ENCODE data around the gene ZNF236.
"Not testable (repeated sequence)": the region's sequence is repeated elsewhere in the genome, so short reads cannot be mapped to it uniquely, and the experiment has no call there.

ZNF236 gene

GRCh38 chr18:76822506-76823160 lies at the start of gene ZNF236:
TSS of gene ZNF236 (plus strand) at chr18:76822557. CDS start at chr18:76822608, 51 bp downstream.
- DNase-seq: no peak

- DNase-seq: no peak
These were observed 49.7 kb upstream of the ZNF236 start for GRCh38 chr18:76772665-76773064.

GRCh38 chr18:76777036-76777435 lies 45.3 kb upstream of the ZNF236 start:
- DNase-seq: not testable (repeated sequence)

GRCh38 chr18:76783786-76784484 lies 38.4 kb upstream of the ZNF236 start:
- no peak for DNase-seq

GRCh38 chr18:76785872-76786271 lies 36.5 kb upstream of the ZNF236 start:
- DNase-seq: no peak

- no peak for DNase-seq
These were observed 33.6 kb upstream of the ZNF236 start for GRCh38 chr18:76788571-76789317.

GRCh38 chr18:76791106-76791505 lies 31.3 kb upstream of the ZNF236 start:
- no peak for DNase-seq

- DNase-seq: no peak
These were observed 30.7 kb upstream of the ZNF236 start for GRCh38 chr18:76791642-76792041.

GRCh38 chr18:76794326-76794725 lies 28.0 kb upstream of the ZNF236 start:
- DNase-seq: no peak

GRCh38 chr18:76801567-76802505 lies 20.5 kb upstream of the ZNF236 start:
- DNase-seq: no peak

GRCh38 chr18:76803413-76803812 lies 18.9 kb upstream of the ZNF236 start:
- no peak for DNase-seq

GRCh38 chr18:76803814-76804213 lies 18.5 kb upstream of the ZNF236 start:
- peak; percentile 71 for DNase-seq

- no peak for DNase-seq
These were observed 17.1 kb upstream of the ZNF236 start for GRCh38 chr18:76805221-76805620.

GRCh38 chr18:76806301-76806700 lies 16.1 kb upstream of the ZNF236 start:
- no peak for DNase-seq

- DNase-seq: no peak
These were observed 13.8 kb upstream of the ZNF236 start for GRCh38 chr18:76808561-76808960.

- DNase-seq: not testable (repeated sequence)
These were observed 10.8 kb upstream of the ZNF236 start for GRCh38 chr18:76811530-76811929.

GRCh38 chr18:76814256-76814655 lies 8.1 kb upstream of the ZNF236 start:
- no peak for DNase-seq

- DNase-seq: no peak
These were observed 6.2 kb upstream of the ZNF236 start for GRCh38 chr18:76816127-76816526.

- no peak for DNase-seq
These were observed 4.3 kb upstream of the ZNF236 start for GRCh38 chr18:76817888-76818611.

GRCh38 chr18:76819411-76820136 lies 2.8 kb upstream of the ZNF236 start:
- no peak for DNase-seq

GRCh38 chr18:76821356-76821874 lies 942 bp upstream of the ZNF236 start:
- DNase-seq: no peak
